GM19240 (cell line): ENCODE measurements around the gene HK2.

ENCODE experiments used
- DNase-seq: peaks from one replicate; pipeline ENCODE4 v3.0.0; 2011; ENCODE audit warnings: low spot score; ENCODE audit not compliant: insufficient read length

The HK2 gene

DNA sequence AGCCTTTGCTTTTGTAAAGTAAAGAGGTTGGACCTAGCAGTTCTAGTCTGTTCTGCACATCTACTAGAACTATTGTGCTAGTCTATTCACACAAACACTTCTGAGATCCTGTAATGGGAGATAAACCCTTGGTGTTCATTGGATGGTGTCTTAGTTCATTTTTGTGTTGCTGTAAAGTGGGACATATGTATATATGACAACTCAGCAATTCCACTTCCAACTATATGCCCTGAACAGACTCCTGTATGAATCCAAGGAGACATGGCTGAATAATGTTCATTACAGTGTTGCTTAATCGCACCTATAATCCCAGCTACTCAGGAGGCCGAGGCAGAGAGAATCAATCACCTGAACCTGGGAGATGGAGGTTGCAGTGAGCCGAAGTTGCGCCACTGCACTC lies 23.3 kb downstream of the HK2 start:
- no peak for DNase-seq

DNA sequence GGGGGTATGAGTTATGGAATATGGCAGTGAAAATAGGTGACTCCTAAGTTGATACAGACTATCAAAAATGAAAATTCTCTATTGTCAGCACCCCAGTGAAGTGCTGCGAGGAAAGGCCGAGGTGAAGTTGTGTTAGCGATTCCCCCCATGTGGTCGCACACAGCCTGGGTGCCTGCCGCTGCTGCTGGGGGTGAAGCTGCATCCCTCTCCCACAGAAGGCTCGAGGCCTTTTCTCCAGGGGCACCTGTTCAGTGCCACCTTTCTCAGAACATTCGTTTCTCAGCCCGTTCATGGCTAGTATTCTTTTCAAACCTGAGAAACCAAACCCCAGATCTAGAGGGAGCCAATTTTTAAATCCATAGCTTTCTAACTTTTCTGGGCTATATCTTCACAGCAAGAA lies 23.8 kb downstream of the HK2 start:
- no peak for DNase-seq

GRCh38 chr2:74858281-74858680 lies 24.4 kb downstream of the HK2 start:
- DNase-seq = no peak

DNA sequence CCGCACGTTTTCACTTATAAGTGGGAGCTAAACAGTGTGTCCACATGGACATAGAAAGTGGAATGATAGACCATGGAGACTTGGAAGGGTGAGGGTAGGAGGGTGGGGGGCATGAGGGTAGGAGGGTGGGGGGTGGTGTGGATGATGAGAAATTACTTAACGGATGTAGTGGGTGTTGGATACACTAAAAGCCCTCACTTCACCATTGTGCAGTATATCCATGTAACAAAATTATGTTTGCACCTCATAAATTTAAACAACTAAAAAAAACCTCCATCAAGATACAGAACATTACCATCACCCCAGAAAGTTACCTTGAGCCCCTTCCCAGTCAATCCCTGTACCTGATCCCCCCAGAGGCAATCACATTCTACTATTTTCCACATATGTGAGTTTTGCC lies 26.2 kb downstream of the HK2 start:
- no peak for DNase-seq

GRCh38 chr2:74860521-74860920 lies 26.6 kb downstream of the HK2 start:
- DNase-seq = no peak

- DNase-seq = no peak
Observed at GRCh38 chr2:74861531-74861930, 27.6 kb downstream of the HK2 start.

- DNase-seq = no peak
Observed at GRCh38 chr2:74862020-74862964, 28.4 kb downstream of the HK2 start.

- DNase-seq = no peak
Observed at GRCh38 chr2:74863802-74864248, 29.9 kb downstream of the HK2 start.

- no peak for DNase-seq
Observed at GRCh38 chr2:74864728-74865722, 31.1 kb downstream of the HK2 start.

DNA sequence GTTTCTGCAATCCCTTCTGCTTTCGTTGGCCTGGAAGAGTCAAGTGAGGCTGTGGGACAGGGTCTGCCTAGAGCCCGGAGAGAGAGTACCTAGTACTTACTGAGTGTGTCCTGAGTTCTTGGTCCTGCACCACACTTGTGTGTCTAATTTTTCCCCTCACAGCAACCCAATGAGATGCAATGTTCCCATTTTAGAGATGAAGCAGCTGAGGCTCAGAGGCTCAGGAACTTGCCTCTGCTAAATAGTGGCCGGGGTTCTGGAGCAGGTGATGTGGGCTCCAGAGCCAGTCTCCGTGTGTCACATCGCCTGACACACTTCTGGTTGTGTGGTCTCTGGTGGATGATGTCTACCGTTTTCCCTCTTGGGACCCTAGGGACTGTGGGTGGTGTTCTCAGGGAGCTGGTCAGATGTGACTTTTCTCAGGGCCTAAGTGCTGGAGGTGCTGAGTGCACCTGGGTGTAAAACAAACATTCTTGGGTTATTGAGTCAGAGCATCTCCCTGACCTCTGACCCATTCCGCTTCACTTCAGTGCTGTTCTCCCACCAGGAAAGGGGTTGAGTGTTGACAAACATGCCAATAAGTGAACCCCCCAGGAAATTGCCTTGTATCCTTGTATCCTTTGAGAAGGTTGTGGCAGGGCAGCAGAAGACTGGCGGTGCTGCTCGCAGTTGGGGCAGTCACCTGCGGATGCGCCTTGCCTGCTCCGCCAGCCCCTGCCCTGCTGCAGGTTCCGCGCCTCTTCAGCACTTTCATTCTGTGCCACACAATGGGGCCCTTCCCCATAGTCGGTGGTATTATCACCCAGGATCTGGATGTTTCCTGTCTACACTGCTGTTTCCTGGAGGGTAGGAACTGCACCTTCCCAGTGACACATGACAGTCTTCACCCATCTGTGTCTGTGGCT lies 32.1 kb downstream of the HK2 start:
- DNase-seq = no peak

DNA sequence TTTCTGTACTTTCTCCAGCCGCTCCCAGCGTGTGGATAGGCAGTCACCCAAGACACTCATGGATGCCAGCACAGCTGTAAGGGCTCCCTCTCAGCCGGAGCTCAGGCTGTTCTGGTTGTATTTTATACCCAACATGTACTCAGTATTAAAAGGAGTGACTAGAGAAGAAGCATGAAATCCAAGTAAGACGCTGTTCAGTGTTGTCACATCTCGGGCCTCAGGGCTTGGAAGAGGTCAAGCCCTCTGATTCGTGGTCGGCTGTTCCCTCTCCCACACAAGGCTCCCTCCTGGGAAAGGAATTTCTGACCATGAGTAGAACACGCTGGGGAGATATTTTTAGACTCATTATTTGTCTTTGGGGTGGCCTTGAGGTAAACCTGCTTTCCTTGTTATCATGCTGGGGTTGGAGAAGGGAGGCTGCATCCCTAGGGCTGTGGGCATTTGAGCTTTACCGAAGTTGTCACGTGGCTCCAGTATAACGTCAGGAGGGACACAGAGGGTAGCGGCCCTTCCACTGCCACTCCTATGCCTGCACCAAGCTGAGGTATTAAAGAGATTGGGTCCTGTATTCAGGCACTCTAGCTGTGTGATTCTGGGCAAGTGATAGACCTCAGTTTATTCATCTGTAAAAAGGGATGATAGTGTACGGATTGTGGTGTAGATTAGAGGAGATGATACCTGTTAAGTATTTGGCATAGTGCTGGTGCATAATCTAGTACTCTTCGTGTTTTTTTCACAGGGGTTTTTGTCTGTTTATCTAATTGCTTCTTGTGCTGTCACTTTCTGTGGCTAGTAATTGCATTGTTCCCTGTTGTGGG lies 34.1 kb downstream of the HK2 start:
- DNase-seq = no peak

- DNase-seq = no peak
Observed at GRCh38 chr2:74869517-74869916, 35.6 kb downstream of the HK2 start.

DNA sequence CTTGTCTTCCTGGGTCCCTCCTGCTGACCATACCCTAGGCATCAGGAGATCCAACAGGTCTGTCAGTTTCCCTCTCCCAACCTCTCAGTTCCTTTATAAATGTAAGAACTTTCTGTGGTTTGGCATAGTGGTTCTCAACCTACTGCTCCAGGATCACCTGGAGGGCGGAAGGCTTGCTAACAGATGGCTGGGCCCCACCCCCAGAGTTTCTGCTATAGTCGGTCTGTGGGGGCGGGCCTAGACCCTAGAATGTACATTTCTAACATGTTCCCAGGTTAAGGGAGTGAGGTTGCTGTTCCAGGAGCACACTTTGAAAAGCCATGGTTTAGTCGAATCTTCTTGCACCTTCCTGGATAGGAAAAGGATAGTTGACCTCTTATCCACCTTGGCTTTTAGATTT lies 37.0 kb downstream of the HK2 start:
- no peak for DNase-seq

DNA sequence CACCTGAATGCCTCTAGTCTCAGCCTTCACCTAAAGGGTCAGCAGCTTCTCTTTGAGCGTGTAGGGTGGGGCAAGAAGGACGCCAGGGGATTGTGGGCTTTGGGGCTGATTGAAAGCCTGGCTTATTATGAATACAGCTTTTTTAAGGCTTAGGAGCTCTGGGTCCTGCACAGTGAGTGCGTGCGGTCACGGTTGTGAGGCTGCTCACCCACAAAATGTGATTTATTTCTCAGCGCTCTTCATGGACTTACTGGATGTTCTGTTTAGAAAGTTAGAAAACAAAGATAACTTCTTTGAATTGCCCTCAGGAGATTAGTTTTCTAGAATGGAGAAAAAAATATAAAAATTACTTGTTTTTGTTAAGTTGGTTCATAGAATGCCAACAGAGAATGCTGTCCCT lies 37.5 kb downstream of the HK2 start:
- no peak for DNase-seq

DNA sequence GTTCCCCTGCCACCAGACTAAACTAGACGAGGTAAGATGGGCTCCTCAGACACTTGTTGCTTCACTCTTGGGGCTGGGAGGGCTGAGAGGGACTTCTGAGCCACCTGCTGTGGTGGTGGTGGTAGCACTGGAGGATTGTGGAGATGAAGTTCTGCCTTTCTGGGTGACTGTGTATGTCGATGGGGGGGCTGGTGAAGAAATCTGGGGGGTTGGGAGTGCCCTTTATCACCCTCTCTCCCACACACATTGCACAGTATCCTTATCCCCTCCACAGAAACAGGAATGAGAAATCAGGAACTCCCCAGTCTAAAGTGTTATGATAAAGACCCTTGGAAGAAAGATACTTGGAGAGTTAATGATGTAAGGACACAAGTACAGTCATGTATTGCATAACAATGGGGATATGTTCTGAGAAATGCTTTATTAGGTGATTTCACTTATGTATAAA lies 38.5 kb downstream of the HK2 start:
- no peak for DNase-seq

GRCh38 chr2:74873012-74873665 lies 39.2 kb downstream of the HK2 start:
- no peak for DNase-seq

DNA sequence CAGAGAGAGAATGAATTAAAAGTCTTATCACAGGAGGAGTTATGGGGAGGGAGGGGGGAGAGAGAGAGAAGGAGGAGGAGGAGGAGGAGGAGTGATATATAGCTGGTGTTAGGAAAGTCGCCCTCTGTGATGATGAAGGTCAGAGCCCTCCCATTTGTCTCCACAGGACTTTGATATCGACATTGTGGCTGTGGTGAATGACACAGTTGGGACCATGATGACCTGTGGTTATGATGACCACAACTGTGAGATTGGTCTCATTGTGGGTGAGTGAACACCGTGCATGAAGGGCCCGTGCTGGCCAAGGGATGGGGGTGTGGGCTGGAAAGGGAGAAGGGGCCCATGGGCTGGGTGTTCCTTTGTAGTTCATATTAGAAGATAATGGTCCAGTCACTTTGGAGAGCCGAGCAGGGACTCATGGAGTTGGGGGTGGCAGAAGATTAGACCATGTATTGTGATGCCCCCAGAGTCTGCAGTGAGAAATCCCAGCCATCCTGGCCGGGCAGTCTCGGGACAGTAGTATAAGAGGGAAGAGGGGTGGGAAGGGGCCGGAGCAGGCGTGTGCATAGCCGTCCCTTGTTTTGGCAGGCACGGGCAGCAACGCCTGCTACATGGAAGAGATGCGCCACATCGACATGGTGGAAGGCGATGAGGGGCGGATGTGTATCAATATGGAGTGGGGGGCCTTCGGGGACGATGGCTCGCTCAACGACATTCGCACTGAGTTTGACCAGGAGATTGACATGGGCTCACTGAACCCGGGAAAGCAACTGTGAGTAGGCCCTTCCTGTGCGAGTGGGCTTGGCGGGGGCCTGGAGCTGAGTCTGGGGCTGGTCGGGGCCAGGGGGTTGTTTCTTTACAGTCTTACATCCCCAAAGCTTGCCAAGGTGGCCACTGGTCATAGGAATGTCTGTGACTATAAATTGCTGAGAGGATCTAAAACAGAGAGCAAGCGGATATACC lies 40.0 kb downstream of the HK2 start:
- no peak for DNase-seq
